GM19324 (cell line): ENCODE data around the gene RUVBL1.

Experiments
- ATAC-seq: cut with Tn5 transposase; IDR thresholded peaks from one replicate; pipeline ENCODE4 v1.9.1; 2021; ENCODE audit warnings: mild to moderate bottlenecking, moderate library complexity; ENCODE audit not compliant: unreplicated experiment, low FRiP score

Gene RUVBL1

GRCh38 chr3:128084675-128085021 lies 39.0 kb downstream of the RUVBL1 start:
- no peak for ATAC-seq

DNA sequence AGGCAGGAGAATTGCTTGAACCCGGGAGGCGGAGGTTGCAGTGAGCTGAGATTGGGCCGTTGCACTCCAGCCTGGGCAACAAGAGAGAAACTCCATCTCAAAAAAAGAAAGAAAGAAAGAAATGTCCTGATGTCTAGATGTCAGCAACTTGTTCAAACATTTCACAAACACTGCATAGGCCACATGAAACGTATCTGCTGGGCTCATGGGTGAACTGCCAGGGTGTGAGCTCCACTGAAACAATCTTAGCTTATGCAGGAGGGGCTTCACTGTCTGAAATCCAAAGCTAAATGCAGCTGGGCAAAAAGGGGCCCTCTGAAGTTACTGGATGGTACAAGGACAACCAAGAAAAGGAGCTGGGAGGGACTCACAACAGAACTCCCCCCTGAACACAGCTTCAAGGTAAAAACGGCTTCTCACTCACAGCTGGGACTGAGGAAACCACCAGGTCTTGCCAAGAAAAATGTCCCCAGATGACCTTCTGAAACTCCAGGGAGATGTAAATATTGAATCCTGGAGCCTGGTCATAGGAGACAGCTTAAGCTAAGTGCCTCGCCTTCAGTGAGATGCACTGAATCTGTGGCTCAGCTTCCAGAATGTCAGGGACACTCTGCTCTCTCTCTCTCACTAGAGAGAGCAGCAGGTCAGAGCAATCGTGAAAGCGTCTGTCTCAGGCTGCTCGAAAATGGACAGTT lies 39.5 kb downstream of the RUVBL1 start:
- no peak for ATAC-seq

DNA sequence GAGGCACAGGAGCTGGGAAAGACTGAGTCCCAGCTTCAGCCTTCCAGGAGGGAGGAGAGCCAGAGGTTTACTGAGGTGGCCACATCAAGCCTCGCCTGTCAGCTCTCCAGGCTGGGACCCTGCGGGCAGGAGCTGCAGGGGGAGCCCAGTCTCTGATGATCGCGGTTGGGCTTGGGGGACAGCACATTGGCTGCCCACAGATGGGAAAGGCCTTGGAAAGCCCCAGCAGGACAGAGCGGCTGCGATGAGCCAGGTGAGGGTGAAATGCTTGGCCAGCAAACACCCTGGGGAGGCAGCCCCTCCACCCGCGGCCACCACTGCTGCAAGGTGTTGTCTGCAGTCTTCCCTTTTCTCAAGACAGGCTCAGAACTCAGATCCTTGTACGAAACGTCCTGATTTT lies 40.2 kb downstream of the RUVBL1 start:
- no peak for ATAC-seq

DNA sequence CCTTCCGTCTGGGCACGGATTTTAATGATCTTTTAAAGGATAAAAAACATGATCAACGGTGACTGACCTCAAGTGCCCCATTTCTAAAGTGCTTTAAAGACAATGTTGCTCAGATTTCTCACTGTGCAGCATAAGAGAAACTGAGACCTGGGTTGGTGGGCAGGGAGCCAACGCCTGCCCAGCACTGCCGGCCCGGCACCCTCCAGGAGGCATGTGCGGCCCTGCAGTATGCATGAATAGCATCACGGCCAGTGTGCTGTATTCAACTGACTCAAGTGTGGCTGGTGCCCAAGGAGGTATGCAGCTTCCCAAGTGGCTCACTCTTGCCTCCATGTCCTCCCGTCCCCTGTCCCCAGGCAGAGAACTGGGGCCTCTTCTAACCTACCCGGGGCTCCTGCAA lies 41.1 kb downstream of the RUVBL1 start:
- ATAC-seq, result no peak

DNA sequence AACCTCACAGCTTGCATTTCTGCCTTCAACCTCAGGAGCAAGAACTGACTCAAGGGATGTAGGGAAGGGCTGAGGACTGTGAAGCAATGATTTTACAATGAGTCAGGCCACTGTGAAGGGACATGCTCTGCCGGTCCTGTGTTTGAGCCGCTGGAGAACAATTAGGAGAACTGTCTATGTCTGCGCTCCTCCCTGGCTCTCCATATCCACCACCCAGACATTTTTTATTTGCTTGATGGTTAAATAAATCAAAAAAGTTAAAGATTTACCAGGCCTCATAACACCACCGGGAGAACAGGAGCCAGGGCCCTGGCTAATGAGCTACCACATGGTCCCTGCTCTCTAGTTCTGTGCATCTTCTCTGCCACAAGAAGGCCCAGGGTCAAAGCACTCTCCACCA lies 41.8 kb downstream of the RUVBL1 start:
- ATAC-seq, result no peak

GRCh38 chr3:128081226-128081625 lies 42.4 kb downstream of the RUVBL1 start:
- no peak for ATAC-seq

DNA sequence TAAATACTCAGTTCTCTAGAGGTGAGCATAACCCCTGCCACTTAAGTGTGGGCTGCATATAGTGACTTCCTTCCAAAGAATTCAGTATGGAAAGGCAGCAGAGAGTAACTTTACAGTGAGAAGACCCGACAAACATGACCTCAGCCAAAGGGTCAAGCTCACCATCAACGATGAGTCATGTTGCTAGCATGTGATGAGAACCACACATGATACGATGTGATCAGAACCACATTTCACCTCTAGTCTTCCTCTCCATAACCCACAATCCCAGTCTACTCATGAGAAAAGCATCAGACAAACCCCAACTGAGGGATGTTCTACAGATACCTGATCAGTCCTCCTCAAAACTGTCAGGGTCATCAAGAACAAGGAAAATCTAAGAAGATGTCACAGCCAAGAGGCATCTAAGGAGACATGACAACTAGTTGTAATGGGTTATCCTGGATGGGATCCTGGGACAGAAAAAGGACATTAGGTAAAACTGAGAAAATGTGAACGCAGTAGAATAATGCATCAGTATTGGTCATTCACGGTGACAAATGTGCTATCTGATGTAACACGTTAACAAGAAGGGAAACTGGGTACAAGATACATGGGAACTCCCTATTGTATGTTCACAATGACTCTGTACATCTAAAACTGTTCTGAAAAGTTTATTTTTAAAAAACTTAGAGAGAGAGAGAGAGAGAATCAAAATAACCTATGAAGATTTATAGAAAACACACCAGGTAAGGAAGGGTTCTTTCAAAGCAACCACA lies 43.1 kb downstream of the RUVBL1 start:
- no peak for ATAC-seq

DNA sequence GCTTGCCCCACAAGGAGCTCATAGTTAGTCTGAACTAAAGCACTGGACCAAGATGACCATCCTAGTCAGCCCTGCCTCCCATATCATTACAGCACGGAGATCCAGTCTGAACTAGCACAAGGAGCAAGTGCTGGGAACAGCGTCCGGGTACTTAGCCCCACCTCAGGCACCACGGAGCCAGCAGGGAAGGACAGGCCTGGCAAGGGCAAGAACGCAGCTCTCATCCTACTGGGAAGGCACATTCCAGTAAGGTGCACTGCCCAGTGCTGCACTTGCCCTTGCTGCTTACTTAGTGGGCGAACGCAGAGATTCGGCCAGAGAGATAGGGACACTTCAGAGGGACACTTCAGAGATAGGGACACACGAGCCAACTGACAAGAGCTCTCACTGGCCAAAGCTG lies 43.8 kb downstream of the RUVBL1 start:
- ATAC-seq, result no peak

DNA sequence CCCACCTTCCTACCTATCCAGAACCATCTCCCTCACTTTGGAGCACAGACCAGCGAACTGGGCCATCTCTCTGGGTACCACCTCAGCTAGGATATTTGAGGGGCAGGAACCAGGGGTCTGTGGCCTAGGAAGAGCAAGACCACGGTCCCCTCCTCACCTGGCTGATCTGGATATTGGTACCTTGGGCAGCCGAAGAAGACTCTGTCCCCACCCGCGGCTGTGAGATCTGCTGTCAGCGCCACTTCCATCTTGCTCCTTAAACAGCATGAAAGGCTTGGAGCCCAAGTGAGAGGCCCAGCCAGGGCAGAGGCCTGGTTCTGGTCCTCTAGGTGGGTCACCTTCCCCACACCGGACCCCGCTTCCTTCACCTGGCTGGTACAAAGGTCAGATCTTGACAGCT lies 44.7 kb downstream of the RUVBL1 start:
- no peak for ATAC-seq

- ATAC-seq, result no peak
Measured at GRCh38 chr3:128078322-128078721, 45.3 kb downstream of the RUVBL1 start.

DNA sequence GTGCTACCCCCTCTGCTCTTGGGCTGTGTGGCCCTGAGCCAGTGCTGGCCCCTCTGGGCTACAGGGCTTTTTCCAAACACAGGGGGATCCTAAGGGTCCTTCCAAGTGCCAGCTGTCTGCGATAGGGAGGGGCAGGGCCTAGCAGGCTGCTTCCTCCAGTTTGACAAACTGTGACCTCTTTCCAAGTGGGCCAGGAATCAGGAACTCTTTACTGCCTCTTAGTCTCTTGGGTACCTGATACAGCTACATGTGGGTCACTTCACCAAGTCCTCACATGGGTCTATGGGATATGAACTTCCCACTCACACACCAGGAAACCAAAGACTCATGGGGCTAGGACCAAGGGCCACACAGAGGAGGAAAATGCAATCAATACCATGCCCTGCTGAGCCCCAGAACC lies 45.9 kb downstream of the RUVBL1 start:
- ATAC-seq, result no peak

DNA sequence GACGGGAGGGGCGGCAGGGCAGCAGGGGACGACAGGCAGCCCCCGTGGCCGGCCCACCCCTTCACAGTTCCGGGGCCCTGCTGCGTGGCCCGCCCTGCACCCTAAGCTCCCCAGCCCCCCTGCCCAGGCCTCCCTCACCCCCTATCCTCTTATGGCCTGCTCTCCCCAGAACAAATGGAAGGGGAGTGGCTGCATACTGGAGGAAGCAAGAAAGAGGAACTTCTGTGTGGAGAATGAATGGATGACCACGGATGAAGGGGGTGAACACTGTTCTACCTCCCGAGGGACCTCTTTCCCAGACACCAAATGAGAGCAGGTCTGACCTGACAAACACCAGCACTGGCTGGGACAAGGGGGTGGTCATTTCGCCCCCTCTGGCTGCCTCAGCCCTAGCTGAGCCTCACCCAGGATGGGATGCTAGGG lies 46.4 kb downstream of the RUVBL1 start:
- ATAC-seq, result no peak

DNA sequence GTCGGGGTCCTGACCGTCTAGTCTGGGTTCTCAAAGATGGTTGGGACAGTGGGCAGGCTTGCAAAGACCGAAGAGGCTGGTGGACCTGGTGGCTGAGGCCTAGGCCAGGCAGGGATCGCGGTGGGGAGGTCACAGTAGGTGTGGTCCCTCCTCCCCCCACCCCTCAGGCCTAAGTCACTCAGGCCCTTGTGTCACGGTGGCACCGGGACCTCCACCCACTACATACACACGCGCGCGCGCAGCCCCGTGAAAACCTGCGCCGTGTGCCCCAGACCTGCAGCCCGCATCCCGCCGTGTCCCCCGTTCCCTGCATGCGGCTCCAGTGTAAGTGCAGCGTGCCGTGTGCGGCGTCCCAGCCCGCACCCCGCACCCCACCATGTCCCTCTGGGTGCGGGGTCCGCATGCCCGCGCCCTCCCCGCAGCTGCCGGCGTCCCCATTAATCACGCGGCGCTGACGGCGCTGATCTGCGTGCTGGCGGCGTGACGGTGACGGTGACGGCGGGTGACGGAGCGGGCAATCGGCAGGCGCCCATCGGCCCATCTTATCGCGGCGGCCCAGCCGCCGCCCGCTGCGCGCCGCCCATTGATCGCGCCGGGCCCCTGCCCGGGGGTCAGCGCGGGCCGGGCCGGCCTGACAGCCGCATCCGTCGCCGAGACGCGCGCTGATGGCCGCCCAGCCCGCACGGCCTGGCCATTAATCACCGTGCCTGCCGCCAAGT lies 47.0 kb downstream of the RUVBL1 start:
- no peak for ATAC-seq

DNA sequence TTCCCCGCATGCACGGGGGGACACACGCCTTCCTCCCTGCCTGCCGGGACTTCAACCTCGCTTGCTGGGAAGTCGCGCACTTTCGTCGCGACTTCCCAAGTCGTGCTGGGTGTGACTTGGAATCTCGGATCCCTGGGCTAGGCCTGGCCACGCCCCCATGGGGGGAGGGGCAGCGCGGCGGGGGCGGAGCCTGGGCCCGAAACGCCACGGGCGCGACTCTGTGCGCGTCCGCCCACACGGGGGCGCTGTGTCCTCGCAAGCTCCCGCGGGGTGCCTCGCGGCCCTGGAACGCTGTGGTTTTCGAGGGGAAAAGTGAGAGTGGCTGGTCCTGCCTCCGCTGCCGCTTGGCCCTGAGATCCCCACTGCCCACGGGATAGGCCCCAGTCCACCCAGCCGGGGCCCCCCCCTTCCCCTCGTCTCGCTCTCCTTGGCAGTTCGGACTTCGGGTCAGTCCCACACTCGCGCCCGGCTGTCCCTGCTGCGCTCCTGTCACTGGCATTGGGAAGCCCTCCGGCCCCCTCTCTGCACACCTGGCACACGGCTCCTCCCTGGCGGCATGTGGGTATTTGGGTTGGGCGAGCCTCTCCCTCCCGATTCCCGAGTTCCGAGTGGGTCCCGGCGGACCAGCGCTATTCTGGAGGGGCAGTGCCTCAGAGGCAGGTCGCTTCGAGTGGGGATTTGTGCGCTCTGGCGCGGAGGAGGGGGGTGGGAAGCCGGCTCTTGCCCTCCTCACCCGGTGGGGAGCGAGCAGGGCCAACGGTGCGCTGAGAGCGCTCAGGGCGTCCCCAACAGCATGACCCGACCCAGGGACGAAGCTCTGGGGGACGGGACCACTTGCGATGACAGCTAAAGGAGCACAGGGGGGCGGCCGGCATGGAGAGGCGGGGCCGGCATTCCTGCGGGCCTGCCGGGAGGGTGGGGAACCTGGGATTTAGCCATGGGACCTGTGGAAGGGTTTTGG lies 47.8 kb downstream of the RUVBL1 start:
- no peak for ATAC-seq

GRCh38 chr3:128074851-128075521 lies 48.6 kb downstream of the RUVBL1 start:
- no peak for ATAC-seq

- no peak for ATAC-seq
Measured at GRCh38 chr3:128073807-128074206, 49.8 kb downstream of the RUVBL1 start.

DNA sequence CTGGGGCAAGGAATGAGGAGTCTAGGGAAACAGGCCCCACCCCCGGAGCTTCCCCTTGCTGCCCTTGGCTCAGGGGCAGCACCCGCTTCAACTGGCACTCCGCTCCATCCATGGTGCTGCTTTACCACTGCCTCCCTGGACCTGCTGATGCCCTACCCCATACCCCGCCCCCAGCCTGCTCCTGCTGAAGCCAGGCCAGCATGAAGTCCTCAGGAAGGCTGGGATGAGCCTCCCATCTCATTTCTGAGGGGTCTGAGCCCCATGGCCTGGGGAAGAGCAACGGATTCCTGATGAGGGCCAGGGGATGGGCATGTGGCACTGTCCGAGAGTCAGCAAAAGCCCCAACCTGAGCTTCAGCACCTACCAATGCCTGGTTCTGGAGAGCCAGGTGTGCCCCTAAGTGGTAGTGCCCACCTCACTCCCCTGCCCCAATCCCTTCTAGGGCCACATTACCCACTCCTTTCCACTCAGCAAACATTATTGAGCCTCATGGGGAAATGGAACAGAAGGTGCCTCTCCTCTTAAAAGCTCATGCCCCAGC lies 50.4 kb downstream of the RUVBL1 start:
- no peak for ATAC-seq

GRCh38 chr3:128072454-128073184 lies 51.0 kb downstream of the RUVBL1 start:
- ATAC-seq, result no peak
